GM23338 (cell line): ENCODE data around the gene FAM167B. TPM values are rescaled to one million over a fixed set of nuclear protein-coding genes. Genes with fewer than 3 reads are reported as not detected.
A peak's percentile ranks its signal among the peaks of the same experiment; 100 is the strongest.

Experiments used
- ATAC-seq: fragments of 200-7000 bp; cut with Tn5 transposase; 3 replicates; pipeline ENCODE4 v1.9.1; 2020
- DNase-seq: peaks from one replicate; pipeline ENCODE4 v3.0.0-alpha.2; 2015; ENCODE audit warnings: low spot score
- H2AFZ ChIP-seq: fragments of 200-600 bp; sonication (generic); 2 replicates; pipeline ENCODE4 v1.8.0; 2016; ENCODE audit warnings: antibody characterized with exemption, mild to moderate bottlenecking, moderate library complexity
- H3F3A ChIP-seq: fragments of 200-600 bp; sonication (generic); replicated peaks from 2 replicates; pipeline ENCODE4 v1.8.0; 2017; ENCODE audit warnings: antibody characterized with exemption, mixed run types, low read depth
- H3K27ac ChIP-seq: fragments of 200-600 bp; sonication (generic); 2 replicates; pipeline ENCODE4 v1.6.1; 2016; ENCODE audit warnings: low read depth
- H3K27me3 ChIP-seq: fragments of 200-600 bp; sonication (generic); 2 replicates; pipeline ENCODE4 v1.8.0; 2016; ENCODE audit warnings: mild to moderate bottlenecking, mixed run types, moderate library complexity; ENCODE audit not compliant: insufficient read depth
- H3K36me3 ChIP-seq: fragments of 200-600 bp; sonication (generic); 2 replicates; pipeline ENCODE4 v1.8.0; 2016; ENCODE audit warnings: mild to moderate bottlenecking; ENCODE audit not compliant: insufficient read depth
- H3K4me1 ChIP-seq: fragments of 200-600 bp; sonication (generic); 2 replicates; pipeline ENCODE4 v1.8.0; 2016; ENCODE audit warnings: mild to moderate bottlenecking, moderate library complexity; ENCODE audit not compliant: insufficient read depth
- H3K4me2 ChIP-seq: fragments of 200-600 bp; sonication (generic); 2 replicates; pipeline ENCODE4 v1.7.1; 2017; ENCODE audit warnings: mixed run types
- H3K4me3 ChIP-seq: fragments of 200-600 bp; sonication (generic); 2 replicates; pipeline ENCODE4 v1.6.1; 2016; ENCODE audit warnings: mixed run types
- H3K79me2 ChIP-seq: fragments of 200-600 bp; sonication (generic); replicated peaks from 2 replicates; pipeline ENCODE4 v1.8.0; 2017; ENCODE audit warnings: mild to moderate bottlenecking; ENCODE audit not compliant: insufficient read depth
- H3K9me2 ChIP-seq: fragments of 200-600 bp; sonication (generic); 2 replicates; pipeline ENCODE4 v1.8.0; 2017; ENCODE audit not compliant: insufficient read depth
- H4K20me1 ChIP-seq: fragments of 200-600 bp; sonication (generic); replicated peaks from 2 replicates; pipeline ENCODE4 v1.8.0; 2017; ENCODE audit warnings: mild to moderate bottlenecking; ENCODE audit not compliant: insufficient read depth
- H3K27ac Mint-ChIP-seq: 2 replicates; pipeline ENCODE4 v1.8.0; 2020; ENCODE audit warnings: inconsistent platforms, mild to moderate bottlenecking, moderate library complexity, mixed read lengths
- H3K27me3 Mint-ChIP-seq: 3 replicates; pipeline ENCODE4 v1.8.0; 2022; ENCODE audit warnings: low read depth, mild to moderate bottlenecking, moderate library complexity, mixed read lengths, inconsistent platforms; ENCODE audit not compliant: insufficient read depth, poor library complexity
- H3K36me3 Mint-ChIP-seq: 3 replicates; pipeline ENCODE4 v1.8.0; 2021; ENCODE audit warnings: low read depth, mild to moderate bottlenecking, inconsistent platforms, moderate library complexity, mixed read lengths
- H3K4me1 Mint-ChIP-seq: 3 replicates; pipeline ENCODE4 v1.8.0; 2020; ENCODE audit warnings: mild to moderate bottlenecking, inconsistent platforms, mixed read lengths
- H3K4me3 Mint-ChIP-seq: 3 replicates; pipeline ENCODE4 v1.8.0; 2021; ENCODE audit warnings: moderate library complexity, mild to moderate bottlenecking, inconsistent platforms, mixed read lengths
- H3K9me3 Mint-ChIP-seq: 3 replicates; pipeline ENCODE4 v1.8.0; 2020; ENCODE audit warnings: moderate library complexity, mild to moderate bottlenecking, inconsistent platforms, mixed read lengths
- CTCF ChIP-seq, 2 experiments: fragments of 200-600 bp in 1 of 2; sonication (generic) in 1 of 2; conservative IDR thresholded peaks; 2 replicates each; pipeline versions ENCODE4 v1.5.1 to v1.6.1; 2016 to 2017; ENCODE audit warnings: antibody characterized with exemption in 2 of 2, low read depth in 2 of 2, mild to moderate bottlenecking in 2 of 2, moderate library complexity in 1 of 2
- ETS1 ChIP-seq: IDR thresholded peaks from 2 replicates; pipeline ENCODE4 v1.6.1; 2016; ENCODE audit warnings: antibody characterized with exemption
- POLR2AphosphoS5 ChIP-seq: IDR thresholded peaks from 2 replicates; pipeline ENCODE4 v1.6.1; 2016; ENCODE audit warnings: antibody characterized with exemption, low read depth
- polyA plus RNA-seq: library from polyadenylated mRNA; unstranded; fragments of >200 nt; fragmentation: Nextera tagmentation; extraction: Ambion mirVana; gene quantifications from 2 replicates; pipeline ENCODE4 v1.2.1, GENCODE V29; 2016
- total RNA-seq: library from RNA; depleted of rRNA; stranded (reverse); fragments of >200 nt; shearing (Covaris generic); gene quantifications from 2 replicates; pipeline ENCODE4 v1.2.3, GENCODE V29; 2014
- TF ChIP-seq, protein P1 (sequence below): fragments of 250-450 bp; sonication (Bioruptor Pico); IDR thresholded peaks from 2 replicates; pipeline ENCODE4 v1.5.0; 2020; ENCODE audit warnings: mild to moderate bottlenecking, moderate library complexity

The FAM167B gene
- total and polyA plus RNA-seq, 2 experiments from 2014 or later = 0.31 to 2.2 TPM

DNA sequence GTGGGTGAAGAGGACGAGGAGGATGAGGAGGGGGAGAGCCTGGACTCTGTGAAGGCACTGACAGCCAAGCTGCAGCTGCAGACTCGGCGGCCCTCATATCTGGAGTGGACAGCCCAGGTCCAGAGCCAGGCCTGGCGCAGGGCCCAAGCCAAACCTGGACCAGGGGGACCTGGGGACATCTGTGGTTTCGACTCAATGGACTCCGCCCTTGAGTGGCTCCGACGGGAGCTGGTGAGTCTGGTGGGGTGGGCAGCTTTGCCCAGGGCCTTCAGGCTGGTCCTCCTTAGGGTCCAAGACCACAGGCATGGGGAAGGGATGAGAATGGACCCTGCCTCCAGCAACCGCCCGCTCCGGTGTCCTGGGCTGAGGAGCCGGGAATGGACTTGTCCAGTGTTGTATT lies 430 bp downstream of the FAM167B start (continued):
- TF ChIP-seq ETS1 = no peak

DNA sequence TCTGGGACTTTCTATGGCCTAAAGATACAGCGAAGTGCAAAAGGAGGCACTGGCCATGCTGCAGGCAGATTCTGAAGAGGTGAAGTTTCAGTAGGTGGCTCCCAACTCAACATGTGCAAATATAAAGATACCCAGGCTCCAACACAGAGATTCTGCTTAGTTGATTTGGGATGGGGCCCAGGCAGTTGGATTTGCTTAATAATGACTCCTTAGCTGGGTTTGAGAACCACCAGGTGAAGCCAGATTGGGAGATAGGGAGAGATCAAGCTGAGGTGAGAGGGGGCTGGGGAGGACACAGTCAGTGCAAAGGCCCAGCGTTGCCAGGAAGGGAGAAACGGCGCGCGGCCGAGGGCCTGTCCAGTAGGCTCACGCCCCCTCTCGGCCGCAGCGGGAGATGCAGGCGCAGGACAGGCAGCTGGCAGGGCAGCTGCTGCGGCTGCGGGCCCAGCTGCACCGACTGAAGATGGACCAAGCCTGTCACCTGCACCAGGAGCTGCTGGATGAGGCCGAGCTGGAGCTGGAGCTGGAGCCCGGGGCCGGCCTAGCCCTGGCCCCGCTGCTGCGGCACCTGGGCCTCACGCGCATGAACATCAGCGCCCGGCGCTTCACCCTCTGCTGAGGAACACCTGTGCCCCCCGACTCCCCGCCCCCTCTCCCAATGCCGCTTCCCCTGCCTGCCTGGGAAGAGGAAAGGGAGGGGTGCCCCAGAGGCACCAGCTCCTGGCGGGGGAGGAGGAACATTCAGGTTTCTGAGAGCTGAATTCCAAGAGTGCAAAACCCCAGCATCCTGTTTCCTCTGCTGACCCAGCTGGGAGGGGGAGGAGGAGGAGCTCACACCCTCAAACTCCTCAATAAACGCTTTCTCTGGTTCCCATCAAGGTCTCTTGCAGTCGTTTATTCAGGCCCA lies 1.2 kb downstream of the FAM167B start:
- H3K27ac Mint-ChIP-seq = 0 out of 2 replicates have a peak overlapping the region, but pooled peaks have one; percentile 62
- Histone ChIP-seq H3K4me2 (peak overlapping the region; percentile 84), H3K4me3 (peak overlapping the region; percentile 60), H4K20me1 (no peaks in the 10 kb centered on the region), H3K27ac (peak overlapping the region; percentile 92), H3F3A (peaks cover 26% of the 10 kb centered on the region), H3K9me2 (no peaks in the 10 kb centered on the region), H3K36me3 (no peaks in the 10 kb centered on the region), H3K79me2 (no peaks in the 10 kb centered on the region), H3K27me3 (no peaks in the 10 kb centered on the region), H2AFZ (peak overlapping the region; percentile 64; the same call in 1 of the 2 replicates), H3K4me1 (peaks cover 31% of the 10 kb centered on the region)
- TF ChIP-seq, protein P1, sequence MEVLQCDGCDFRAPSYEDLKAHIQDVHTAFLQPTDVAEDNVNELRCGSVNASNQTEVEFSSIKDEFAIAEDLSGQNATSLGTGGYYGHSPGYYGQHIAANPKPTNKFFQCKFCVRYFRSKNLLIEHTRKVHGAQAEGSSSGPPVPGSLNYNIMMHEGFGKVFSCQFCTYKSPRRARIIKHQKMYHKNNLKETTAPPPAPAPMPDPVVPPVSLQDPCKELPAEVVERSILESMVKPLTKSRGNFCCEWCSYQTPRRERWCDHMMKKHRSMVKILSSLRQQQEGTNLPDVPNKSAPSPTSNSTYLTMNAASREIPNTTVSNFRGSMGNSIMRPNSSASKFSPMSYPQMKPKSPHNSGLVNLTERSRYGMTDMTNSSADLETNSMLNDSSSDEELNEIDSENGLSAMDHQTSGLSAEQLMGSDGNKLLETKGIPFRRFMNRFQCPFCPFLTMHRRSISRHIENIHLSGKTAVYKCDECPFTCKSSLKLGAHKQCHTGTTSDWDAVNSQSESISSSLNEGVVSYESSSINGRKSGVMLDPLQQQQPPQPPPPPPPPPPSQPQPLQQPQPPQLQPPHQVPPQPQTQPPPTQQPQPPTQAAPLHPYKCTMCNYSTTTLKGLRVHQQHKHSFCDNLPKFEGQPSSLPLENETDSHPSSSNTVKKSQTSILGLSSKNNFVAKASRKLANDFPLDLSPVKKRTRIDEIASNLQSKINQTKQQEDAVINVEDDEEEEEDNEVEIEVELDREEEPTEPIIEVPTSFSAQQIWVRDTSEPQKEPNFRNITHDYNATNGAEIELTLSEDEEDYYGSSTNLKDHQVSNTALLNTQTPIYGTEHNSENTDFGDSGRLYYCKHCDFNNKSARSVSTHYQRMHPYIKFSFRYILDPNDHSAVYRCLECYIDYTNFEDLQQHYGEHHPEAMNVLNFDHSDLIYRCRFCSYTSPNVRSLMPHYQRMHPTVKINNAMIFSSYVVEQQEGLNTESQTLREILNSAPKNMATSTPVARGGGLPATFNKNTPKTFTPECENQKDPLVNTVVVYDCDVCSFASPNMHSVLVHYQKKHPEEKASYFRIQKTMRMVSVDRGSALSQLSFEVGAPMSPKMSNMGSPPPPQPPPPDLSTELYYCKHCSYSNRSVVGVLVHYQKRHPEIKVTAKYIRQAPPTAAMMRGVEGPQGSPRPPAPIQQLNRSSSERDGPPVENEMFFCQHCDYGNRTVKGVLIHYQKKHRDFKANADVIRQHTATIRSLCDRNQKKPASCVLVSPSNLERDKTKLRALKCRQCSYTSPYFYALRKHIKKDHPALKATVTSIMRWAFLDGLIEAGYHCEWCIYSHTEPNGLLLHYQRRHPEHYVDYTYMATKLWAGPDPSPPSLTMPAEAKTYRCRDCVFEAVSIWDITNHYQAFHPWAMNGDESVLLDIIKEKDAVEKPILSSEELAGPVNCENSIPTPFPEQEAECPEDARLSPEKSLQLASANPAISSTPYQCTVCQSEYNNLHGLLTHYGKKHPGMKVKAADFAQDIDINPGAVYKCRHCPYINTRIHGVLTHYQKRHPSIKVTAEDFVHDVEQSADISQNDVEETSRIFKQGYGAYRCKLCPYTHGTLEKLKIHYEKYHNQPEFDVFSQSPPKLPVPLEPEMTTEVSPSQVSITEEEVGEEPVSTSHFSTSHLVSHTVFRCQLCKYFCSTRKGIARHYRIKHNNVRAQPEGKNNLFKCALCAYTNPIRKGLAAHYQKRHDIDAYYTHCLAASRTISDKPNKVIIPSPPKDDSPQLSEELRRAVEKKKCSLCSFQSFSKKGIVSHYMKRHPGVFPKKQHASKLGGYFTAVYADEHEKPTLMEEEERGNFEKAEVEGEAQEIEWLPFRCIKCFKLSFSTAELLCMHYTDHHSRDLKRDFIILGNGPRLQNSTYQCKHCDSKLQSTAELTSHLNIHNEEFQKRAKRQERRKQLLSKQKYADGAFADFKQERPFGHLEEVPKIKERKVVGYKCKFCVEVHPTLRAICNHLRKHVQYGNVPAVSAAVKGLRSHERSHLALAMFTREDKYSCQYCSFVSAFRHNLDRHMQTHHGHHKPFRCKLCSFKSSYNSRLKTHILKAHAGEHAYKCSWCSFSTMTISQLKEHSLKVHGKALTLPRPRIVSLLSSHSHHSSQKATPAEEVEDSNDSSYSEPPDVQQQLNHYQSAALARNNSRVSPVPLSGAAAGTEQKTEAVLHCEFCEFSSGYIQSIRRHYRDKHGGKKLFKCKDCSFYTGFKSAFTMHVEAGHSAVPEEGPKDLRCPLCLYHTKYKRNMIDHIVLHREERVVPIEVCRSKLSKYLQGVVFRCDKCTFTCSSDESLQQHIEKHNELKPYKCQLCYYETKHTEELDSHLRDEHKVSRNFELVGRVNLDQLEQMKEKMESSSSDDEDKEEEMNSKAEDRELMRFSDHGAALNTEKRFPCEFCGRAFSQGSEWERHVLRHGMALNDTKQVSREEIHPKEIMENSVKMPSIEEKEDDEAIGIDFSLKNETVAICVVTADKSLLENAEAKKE (CRISPR knock-in tag) = peak; percentile 62; the same call in 1 of the 2 replicates
- peak; percentile 49 for TF ChIP-seq POLR2AphosphoS5
- TF ChIP-seq ETS1 = no peak; the same call in 1 of the 2 replicates
- TF ChIP-seq CTCF (conservative IDR thresholded peaks at IDR 0.05; ENCODE audit: low read depth in 2 of 2) = peak; percentile 74 to 96
- H3K4me1 Mint-ChIP-seq = peaks cover 31% of the 10 kb centered on the region
- peak overlapping the region; percentile 64 for H3K4me3 Mint-ChIP-seq
- DNase-seq (peak; percentile 95), ATAC-seq (peak; percentile 89)
- H3K27me3 Mint-ChIP-seq = peaks cover 18% of the 10 kb centered on the region
- H3K9me3 Mint-ChIP-seq = no peaks in the 10 kb centered on the region
- no peaks in the 10 kb centered on the region for H3K36me3 Mint-ChIP-seq
